ENCODE results near the gene CCL28. TPM values are rescaled to one million over a fixed set of nuclear protein-coding genes. Genes with fewer than 3 reads are reported as not detected.

CCL28 gene
- total RNA-seq, 4 donors from 2014 or later, result under 0.01 to 4.1 (median 2.1) TPM

- TF ChIP-seq, protein P1, sequence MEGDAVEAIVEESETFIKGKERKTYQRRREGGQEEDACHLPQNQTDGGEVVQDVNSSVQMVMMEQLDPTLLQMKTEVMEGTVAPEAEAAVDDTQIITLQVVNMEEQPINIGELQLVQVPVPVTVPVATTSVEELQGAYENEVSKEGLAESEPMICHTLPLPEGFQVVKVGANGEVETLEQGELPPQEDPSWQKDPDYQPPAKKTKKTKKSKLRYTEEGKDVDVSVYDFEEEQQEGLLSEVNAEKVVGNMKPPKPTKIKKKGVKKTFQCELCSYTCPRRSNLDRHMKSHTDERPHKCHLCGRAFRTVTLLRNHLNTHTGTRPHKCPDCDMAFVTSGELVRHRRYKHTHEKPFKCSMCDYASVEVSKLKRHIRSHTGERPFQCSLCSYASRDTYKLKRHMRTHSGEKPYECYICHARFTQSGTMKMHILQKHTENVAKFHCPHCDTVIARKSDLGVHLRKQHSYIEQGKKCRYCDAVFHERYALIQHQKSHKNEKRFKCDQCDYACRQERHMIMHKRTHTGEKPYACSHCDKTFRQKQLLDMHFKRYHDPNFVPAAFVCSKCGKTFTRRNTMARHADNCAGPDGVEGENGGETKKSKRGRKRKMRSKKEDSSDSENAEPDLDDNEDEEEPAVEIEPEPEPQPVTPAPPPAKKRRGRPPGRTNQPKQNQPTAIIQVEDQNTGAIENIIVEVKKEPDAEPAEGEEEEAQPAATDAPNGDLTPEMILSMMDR (IDR thresholded peaks at IDR 0.05), result no peak
- no peak for TF ChIP-seq POLR2A (IDR thresholded peaks at IDR 0.05)
- H3K4me3 ChIP-seq, result no peak overlapping the region
- H3K27me3 ChIP-seq, result no peaks in the 10 kb centered on the region
- H3K27ac ChIP-seq, result no peak overlapping the region
- no peaks in the 10 kb centered on the region for H3K4me1 ChIP-seq
- H3K9me3 ChIP-seq, result no peaks in the 10 kb centered on the region
- H3K36me3 ChIP-seq, result no peaks in the 10 kb centered on the region
- no peak for DNase-seq
- intact Hi-C loops (cut with DNase I; ENCODE audit: low total_unique reads), result no loop called here
Measured at GRCh38 chr5:43433382-43433781, 21.2 kb upstream of the CCL28 start.

- H3K4me1 ChIP-seq, result no peaks in the 10 kb centered on the region
- no peak for TF ChIP-seq POLR2A (IDR thresholded peaks at IDR 0.05)
- TF ChIP-seq, protein P1 (IDR thresholded peaks at IDR 0.05), result no peak
Measured at GRCh38 chr5:43432486-43433375, 20.5 kb upstream of the CCL28 start.

GRCh38 chr5:43429706-43430105 is 17.5 kb upstream of the CCL28 start:
- no peaks in the 10 kb centered on the region for H3K9me3 ChIP-seq
- no peak for DNase-seq
- H3K36me3 ChIP-seq, result no peaks in the 10 kb centered on the region
- H3K4me1 ChIP-seq, result no peaks in the 10 kb centered on the region
- H3K27ac ChIP-seq, result no peak overlapping the region
- no peak overlapping the region for H3K4me3 ChIP-seq
- no peaks in the 10 kb centered on the region for H3K27me3 ChIP-seq
- TF ChIP-seq, protein P1 (IDR thresholded peaks at IDR 0.05), result no peak
- no peak for TF ChIP-seq POLR2A (IDR thresholded peaks at IDR 0.05)
- intact Hi-C loops (cut with DNase I; ENCODE audit: low total_unique reads), result no loop called here

More at GRCh38 chr5:43432486-43433375, 20.5 kb upstream of the CCL28 start:
- Histone ChIP-seq H3K36me3 (no peaks in the 10 kb centered on the region), H3K27ac (no peak overlapping the region), H3K4me3 (no peak overlapping the region), H3K27me3 (no peaks in the 10 kb centered on the region), H3K9me3 (no peaks in the 10 kb centered on the region)
- peak in 1 of 2 donors; percentile 16 for DNase-seq
- intact Hi-C loops (cut with DNase I; ENCODE audit: low total_unique reads), result no loop called here

GRCh38 chr5:43429016-43429415 is 16.8 kb upstream of the CCL28 start:
- H3K4me3 ChIP-seq, result no peak overlapping the region
- no peaks in the 10 kb centered on the region for H3K4me1 ChIP-seq
- intact Hi-C loops (cut with DNase I; ENCODE audit: low total_unique reads), result no loop called here
- H3K27me3 ChIP-seq, result no peaks in the 10 kb centered on the region
- no peak for DNase-seq
- H3K9me3 ChIP-seq, result no peaks in the 10 kb centered on the region
- TF ChIP-seq, protein P1 (IDR thresholded peaks at IDR 0.05), result no peak
- TF ChIP-seq POLR2A (IDR thresholded peaks at IDR 0.05), result no peak
- no peak overlapping the region for H3K27ac ChIP-seq
- H3K36me3 ChIP-seq, result no peaks in the 10 kb centered on the region

DNA sequence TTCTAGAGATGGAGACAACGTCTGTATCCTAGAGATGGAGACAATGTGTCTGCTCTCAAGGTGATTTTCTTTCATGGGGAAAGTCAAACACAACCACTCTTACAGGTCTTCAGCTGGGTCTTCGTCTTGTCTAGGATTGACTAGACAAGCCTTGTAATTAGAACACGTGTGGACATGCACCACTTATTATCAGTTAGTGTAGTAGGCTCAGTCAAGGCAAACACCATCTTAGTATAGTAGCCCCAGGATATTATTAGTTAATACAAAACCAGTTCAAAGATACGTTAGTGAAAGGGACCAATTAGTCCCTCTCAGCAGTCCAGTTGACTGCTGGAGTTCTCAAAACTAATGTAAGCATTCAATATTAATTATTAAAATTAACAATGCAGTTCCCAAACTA is 15.1 kb upstream of the CCL28 start:
- Histone ChIP-seq H3K4me1 (no peaks in the 10 kb centered on the region), H3K27ac (no peak overlapping the region), H3K36me3 (no peaks in the 10 kb centered on the region), H3K4me3 (no peak overlapping the region), H3K27me3 (no peaks in the 10 kb centered on the region), H3K9me3 (no peaks in the 10 kb centered on the region)
- no peak for TF ChIP-seq POLR2A (IDR thresholded peaks at IDR 0.05)
- TF ChIP-seq, protein P1 (IDR thresholded peaks at IDR 0.05), result no peak
- no peak for DNase-seq
- intact Hi-C loops (cut with DNase I; ENCODE audit: low total_unique reads), result no loop called here
